SKM-1 (cell line): Measurements from ENCODE around the gene SLCO6A1.

Source experiments
- DNase-seq: peaks from one replicate; lab custom pipeline; 2025; ENCODE audit not compliant: unreplicated experiment; lab: John Stamatoyannopoulos, UW

Gene SLCO6A1

GRCh38 chr5:102481054-102481715, 17.6 kb downstream of the SLCO6A1 start:
- DNase-seq, result no peak

GRCh38 chr5:102453716-102454115, 45.1 kb downstream of the SLCO6A1 start:
- no peak for DNase-seq

- DNase-seq, result no peak
These were observed 47.7 kb downstream of the SLCO6A1 start for GRCh38 chr5:102451082-102451481.

GRCh38 chr5:102450313-102450990, 48.3 kb downstream of the SLCO6A1 start:
- DNase-seq, result no peak

GRCh38 chr5:102433473-102433872, 65.3 kb downstream of the SLCO6A1 start:
- DNase-seq, result no peak

- no peak for DNase-seq
These were observed 77.2 kb downstream of the SLCO6A1 start for GRCh38 chr5:102421647-102422046.

- no peak for DNase-seq
These were observed 80.3 kb downstream of the SLCO6A1 start for GRCh38 chr5:102418531-102418930.

GRCh38 chr5:102414448-102414847, 84.4 kb downstream of the SLCO6A1 start:
- DNase-seq, result no peak

- no peak for DNase-seq
These were observed 110.6 kb downstream of the SLCO6A1 start for GRCh38 chr5:102388235-102388634.

GRCh38 chr5:102385365-102385764, 113.4 kb downstream of the SLCO6A1 start:
- DNase-seq, result no peak

- no peak for DNase-seq
These were observed 118.6 kb downstream of the SLCO6A1 start for GRCh38 chr5:102380174-102380573.

GRCh38 chr5:102375876-102376275, 122.9 kb downstream of the SLCO6A1 start:
- no peak for DNase-seq

GRCh38 chr5:102375272-102375671, 123.5 kb downstream of the SLCO6A1 start:
- DNase-seq, result no peak

GRCh38 chr5:102368392-102368791, 130.4 kb downstream of the SLCO6A1 start:
- DNase-seq, result no peak

- no peak for DNase-seq
These were observed 157.0 kb downstream of the SLCO6A1 start for GRCh38 chr5:102341681-102342288.

GRCh38 chr5:102324714-102325113, 174.1 kb downstream of the SLCO6A1 start:
- DNase-seq, result no peak
